ENCODE measurements around the gene TSPAN17. TPM values are rescaled to one million over a fixed set of nuclear protein-coding genes. Genes with fewer than 3 reads are reported as not detected.

Gene TSPAN17
- total and polyA plus RNA-seq, 10 of the 15 experiments (the other 5 are each of a cell fraction or from before 2014, with no cell fraction given) = 0.24 to 17.1 (median 10.4) TPM

DNA sequence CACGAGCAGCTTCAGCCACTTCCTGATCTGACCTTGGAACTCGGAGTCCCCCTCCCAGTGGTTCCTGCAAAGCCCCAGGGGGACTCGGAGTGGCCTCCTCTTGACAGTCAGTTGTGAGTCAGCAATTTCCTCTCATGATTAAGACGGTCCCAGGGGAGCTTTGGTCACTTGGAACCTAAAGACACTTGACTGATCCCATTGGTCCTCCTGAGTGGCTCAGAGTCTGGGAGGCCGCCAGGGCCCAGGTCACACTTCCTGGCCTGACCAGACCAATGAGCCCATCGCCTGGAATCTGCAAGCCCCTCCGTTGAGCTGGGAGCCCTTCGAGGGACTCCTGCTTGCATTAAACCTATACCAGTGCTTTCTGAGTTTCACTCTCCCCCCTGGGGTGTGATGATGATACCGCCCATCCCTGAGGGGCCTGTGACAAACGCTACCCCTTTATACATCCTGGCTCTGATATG lies 29.1 kb downstream of the TSPAN17 start:
- no peaks in the 10 kb centered on the region for H3K36me3 ChIP-seq (ENCODE audit: control insufficient read depth in 2 of 2, insufficient read depth in 2 of 2, low read length in 1 of 2)
- CTCF ChIA-PET = interaction anchor here (1.8 to 3.2 kb wide), 2 partner anchors 16 to 19 kb away, joined by 6 to 25 read pairs; no protein-coding TSS in a partner anchor
- DNase-seq (ENCODE audit: low read depth, low spot score) (peak; percentile 61), ATAC-seq (peak; percentile 90), FAIRE-seq (no peak)
- RAD21 ChIA-PET (ENCODE audit: unreplicated experiment) = interaction anchor here (1.0 to 2.9 kb wide), 2 partner anchors 16 to 29 kb away, joined by 4 to 16 read pairs; partner anchors contain the start of gene TSPAN17
- SMC1A ChIA-PET (ENCODE audit: uncharacterized antibody, unreplicated experiment) = interaction anchor here (2.0 kb wide), 1 partner anchor 16 kb away, joined by 7 read pairs; no protein-coding TSS in a partner anchor
- POLR2A ChIA-PET = no interaction called here
- no peaks in the 10 kb centered on the region for H3K4me1 ChIP-seq (ENCODE audit: control insufficient read depth, insufficient read depth, low read length)
- in situ Hi-C loops (cut with MboI) (no loop called here), intact Hi-C loops (cut with micrococcal nuclease; ENCODE audit: unreplicated experiment) (no loop called here)
- peaks cover 0 to 5% of the 10 kb centered on the region in 2 experiments; a peak in 2 of 4 replicates for H3K27me3 ChIP-seq (replicated peaks in 1 of 2; ENCODE audit: control insufficient read depth in 2 of 2, insufficient read depth in 2 of 2, low read length in 1 of 2)
- no peaks in the 10 kb centered on the region for H3K9me3 ChIP-seq (replicated peaks; ENCODE audit: control insufficient read depth, insufficient read depth, low read length)
- H3K79me2 ChIP-seq (ENCODE audit: control insufficient read depth, insufficient read depth, low read length) = no peaks in the 10 kb centered on the region
- no peaks in the 10 kb centered on the region for H4K20me1 ChIP-seq (ENCODE audit: control insufficient read depth, insufficient read depth)
- no peak overlapping the region for H2AFZ ChIP-seq (ENCODE audit: control insufficient read depth, low read depth, low read length)
- no peak overlapping the region for H3K4me3 ChIP-seq
- no peak overlapping the region for H3K4me2 ChIP-seq (ENCODE audit: control insufficient read depth, insufficient read depth)
- H3K27ac ChIP-seq (ENCODE audit: control insufficient read depth, insufficient read depth) = no peak overlapping the region
- BruUV-seq (replicated peaks) = no TSS peak
- H3K9ac ChIP-seq (ENCODE audit: control insufficient read depth, insufficient read depth, low read length) = no peak overlapping the region
- WGBS (ENCODE audit: insufficient coverage, insufficient replicate concordance, low lambda C conversion rate, missing lambda C conversion rate) = 1% methylated on average over 10 of the region's 10 CpGs
- no peak for TF ChIP-seq BRCA1 (IDR thresholded peaks at IDR 0.05; ENCODE audit: low read depth, low read length)
- TF ChIP-seq, protein P1, sequence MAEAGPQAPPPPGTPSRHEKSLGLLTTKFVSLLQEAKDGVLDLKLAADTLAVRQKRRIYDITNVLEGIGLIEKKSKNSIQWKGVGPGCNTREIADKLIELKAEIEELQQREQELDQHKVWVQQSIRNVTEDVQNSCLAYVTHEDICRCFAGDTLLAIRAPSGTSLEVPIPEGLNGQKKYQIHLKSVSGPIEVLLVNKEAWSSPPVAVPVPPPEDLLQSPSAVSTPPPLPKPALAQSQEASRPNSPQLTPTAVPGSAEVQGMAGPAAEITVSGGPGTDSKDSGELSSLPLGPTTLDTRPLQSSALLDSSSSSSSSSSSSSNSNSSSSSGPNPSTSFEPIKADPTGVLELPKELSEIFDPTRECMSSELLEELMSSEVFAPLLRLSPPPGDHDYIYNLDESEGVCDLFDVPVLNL (IDR thresholded peaks at IDR 0.05; ENCODE audit: low read depth, low read length) = no peak
- TF ChIP-seq DPF2 (IDR thresholded peaks at IDR 0.05) = peak; percentile 45
- TF ChIP-seq LARP7 (IDR thresholded peaks at IDR 0.05) = 0 out of 2 replicates have a peak, but pooled peaks have one; percentile 36
- TF ChIP-seq RBBP5 (conservative IDR thresholded peaks at IDR 0.05) = no peak
- TF ChIP-seq CBX3 (IDR thresholded peaks at IDR 0.05; ENCODE audit: borderline replicate concordance, low read depth) = no peak
- TF ChIP-seq IKZF2 (IDR thresholded peaks at IDR 0.05) = peak; percentile 67 to 69; a peak in 3 of 4 replicates
- TF ChIP-seq TBL1XR1 (IDR thresholded peaks at IDR 0.05; ENCODE audit: low read depth, low read length) = no peak
- 0 out of 2 replicates have a peak, but pooled peaks have one; percentile 8 for TF ChIP-seq TCF12 (IDR thresholded peaks at IDR 0.05; ENCODE audit: low read depth, low read length)
- TF ChIP-seq SMC3 (IDR thresholded peaks at IDR 0.05; ENCODE audit: borderline replicate concordance, low read length) = no peak
- TF ChIP-seq BHLHE40 (IDR thresholded peaks at IDR 0.05; ENCODE audit: borderline replicate concordance in 1 of 2, low read depth in 2 of 2, low read length in 1 of 2) = peak; percentile 11 to 35; a peak in 1 of 4 replicates
- peak; percentile 98 for TF ChIP-seq BACH1 (IDR thresholded peaks at IDR 0.05; ENCODE audit: borderline replicate concordance)
- peak; percentile 96 for TF ChIP-seq MEF2B (IDR thresholded peaks at IDR 0.05; ENCODE audit: partially characterized antibody, poor library complexity, severe bottlenecking)
- peak in 1 of 2 experiments; percentile 15; a peak in 1 of 4 replicates for TF ChIP-seq EP300 (IDR thresholded peaks at IDR 0.05; ENCODE audit: borderline replicate concordance in 1 of 2, control insufficient read depth in 1 of 2, low read depth in 2 of 2, low read length in 2 of 2)
- TF ChIP-seq MTA2 (IDR thresholded peaks at IDR 0.05; ENCODE audit: low read depth) = peak; percentile 68; the same call in 1 of the 2 replicates
- no peak for TF ChIP-seq KLF5 (IDR thresholded peaks at IDR 0.05; ENCODE audit: partially characterized antibody)
- TF ChIP-seq, protein P2, sequence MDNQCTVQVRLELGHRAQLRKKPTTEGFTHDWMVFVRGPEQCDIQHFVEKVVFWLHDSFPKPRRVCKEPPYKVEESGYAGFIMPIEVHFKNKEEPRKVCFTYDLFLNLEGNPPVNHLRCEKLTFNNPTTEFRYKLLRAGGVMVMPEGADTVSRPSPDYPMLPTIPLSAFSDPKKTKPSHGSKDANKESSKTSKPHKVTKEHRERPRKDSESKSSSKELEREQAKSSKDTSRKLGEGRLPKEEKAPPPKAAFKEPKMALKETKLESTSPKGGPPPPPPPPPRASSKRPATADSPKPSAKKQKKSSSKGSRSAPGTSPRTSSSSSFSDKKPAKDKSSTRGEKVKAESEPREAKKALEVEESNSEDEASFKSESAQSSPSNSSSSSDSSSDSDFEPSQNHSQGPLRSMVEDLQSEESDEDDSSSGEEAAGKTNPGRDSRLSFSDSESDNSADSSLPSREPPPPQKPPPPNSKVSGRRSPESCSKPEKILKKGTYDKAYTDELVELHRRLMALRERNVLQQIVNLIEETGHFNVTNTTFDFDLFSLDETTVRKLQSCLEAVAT (IDR thresholded peaks at IDR 0.05) = 0 out of 2 replicates have a peak, but pooled peaks have one; percentile 6
- TF ChIP-seq ATF7 (IDR thresholded peaks at IDR 0.05; ENCODE audit: low read depth) = peak; percentile 46; the same call in 1 of the 2 replicates
- TF ChIP-seq, protein P3, sequence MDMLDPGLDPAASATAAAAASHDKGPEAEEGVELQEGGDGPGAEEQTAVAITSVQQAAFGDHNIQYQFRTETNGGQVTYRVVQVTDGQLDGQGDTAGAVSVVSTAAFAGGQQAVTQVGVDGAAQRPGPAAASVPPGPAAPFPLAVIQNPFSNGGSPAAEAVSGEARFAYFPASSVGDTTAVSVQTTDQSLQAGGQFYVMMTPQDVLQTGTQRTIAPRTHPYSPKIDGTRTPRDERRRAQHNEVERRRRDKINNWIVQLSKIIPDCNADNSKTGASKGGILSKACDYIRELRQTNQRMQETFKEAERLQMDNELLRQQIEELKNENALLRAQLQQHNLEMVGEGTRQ (IDR thresholded peaks at IDR 0.05; ENCODE audit: borderline replicate concordance, low read depth, low read length) = no peak
- TF ChIP-seq RELB (IDR thresholded peaks at IDR 0.05; ENCODE audit: low read depth) = 0 out of 2 replicates have a peak, but pooled peaks have one; percentile 31
